ENCODE results near the gene OGFR. TPM values are rescaled to one million over a fixed set of nuclear protein-coding genes. Genes with fewer than 3 reads are reported as not detected.

OGFR gene
- total RNA-seq, 1 experiment from 2014 or later: 84.7 TPM

GRCh38 chr20:62780696-62781095, 23.9 kb upstream of the OGFR start:
- Histone ChIP-seq H3K4me3 (ENCODE audit: low read depth, low read length) (no peak overlapping the region), H3K27me3 (replicated peaks; ENCODE audit: control insufficient read depth, insufficient read depth, low read length) (no peaks in the 10 kb centered on the region), H3K36me3 (ENCODE audit: control insufficient read depth, insufficient read depth, low read length) (no peaks in the 10 kb centered on the region), H3K9me3 (0 out of 2 replicates have a peak, but pooled peaks cover 4% of the 10 kb centered on the region), H3K4me1 (no peaks in the 10 kb centered on the region)
- DNase-seq: no peak
- Mint-ChIP-seq H3K4me1 (ENCODE audit: low read depth, unreplicated experiment) (peaks cover 7% of the 10 kb centered on the region), H3K27me3 (ENCODE audit: insufficient read depth, unreplicated experiment) (no peaks in the 10 kb centered on the region), H3K27ac (ENCODE audit: unreplicated experiment) (no peak overlapping the region), H3K4me3 (ENCODE audit: unreplicated experiment) (no peak overlapping the region), H3K36me3 (ENCODE audit: insufficient read depth, unreplicated experiment) (no peaks in the 10 kb centered on the region), H3K9me3 (ENCODE audit: unreplicated experiment) (peaks cover 11% of the 10 kb centered on the region)
- ChIA-PET CTCF (interaction anchor here (0.9 kb wide), 1 partner anchor 13 kb away, joined by 3 read pairs; no protein-coding TSS in a partner anchor), POLR2A (no interaction called here)
- intact Hi-C loops (cut with micrococcal nuclease; ENCODE audit: unreplicated experiment): no loop called here
- TF ChIP-seq CTCF (IDR thresholded peaks at IDR 0.05; ENCODE audit: insufficient read depth in 1 of 2, low read depth in 1 of 2, low read length in 1 of 2, severe bottlenecking in 1 of 2, unreplicated experiment in 1 of 2): no peak
- no TSS peak for BruUV-seq (replicated peaks)

DNA sequence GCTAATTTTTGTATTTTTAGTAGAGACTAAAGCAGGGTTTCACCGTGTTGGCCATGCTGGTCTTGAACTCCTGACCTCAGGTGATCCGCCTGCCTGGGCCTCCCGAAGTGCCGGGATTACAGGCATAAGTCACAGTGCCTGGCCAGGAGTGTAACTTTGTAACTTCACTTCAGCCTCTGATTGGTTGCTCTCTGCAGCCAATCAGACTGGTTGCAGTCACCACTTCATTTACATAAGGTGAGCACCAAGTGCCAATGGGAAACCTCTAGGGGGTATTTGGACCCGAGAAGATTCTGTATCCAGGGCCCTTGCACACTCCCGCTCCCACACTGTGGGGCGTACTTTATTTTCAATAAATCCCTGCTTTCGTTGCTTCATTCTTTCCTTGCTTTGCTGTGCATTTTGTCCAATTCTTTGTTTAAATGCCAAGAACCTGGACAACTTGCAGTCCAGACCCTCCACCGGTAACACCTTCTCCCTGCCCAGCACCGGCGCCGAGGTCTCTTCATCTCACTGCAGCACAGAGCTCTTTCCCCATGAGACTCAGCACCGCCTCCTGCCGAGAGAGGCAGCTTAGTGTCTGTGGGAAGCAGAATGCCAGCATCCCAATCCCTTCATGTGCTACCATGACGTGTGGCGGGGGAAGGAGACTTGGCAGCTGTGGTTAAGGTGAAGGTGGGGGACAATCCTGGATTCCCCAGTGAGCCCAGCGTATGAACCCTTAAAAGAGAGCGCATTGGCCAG, 22.3 kb upstream of the OGFR start:
- no peaks in the 10 kb centered on the region for H3K27me3 Mint-ChIP-seq (ENCODE audit: insufficient read depth, unreplicated experiment)
- no peaks in the 10 kb centered on the region for H3K4me1 ChIP-seq
- no peak for TF ChIP-seq CTCF (IDR thresholded peaks at IDR 0.05; ENCODE audit: insufficient read depth in 1 of 2, low read depth in 1 of 2, low read length in 1 of 2, severe bottlenecking in 1 of 2, unreplicated experiment in 1 of 2)
- H3K4me3 Mint-ChIP-seq (ENCODE audit: unreplicated experiment): no peak overlapping the region
- POLR2A ChIA-PET: interaction anchor here (1.4 kb wide), 1 partner anchor 12 kb away, joined by 6 read pairs; no protein-coding TSS in a partner anchor
- H3K36me3 ChIP-seq (ENCODE audit: control insufficient read depth, insufficient read depth, low read length): no peaks in the 10 kb centered on the region
- peaks cover 2% of the 10 kb centered on the region for H3K9me3 Mint-ChIP-seq (ENCODE audit: unreplicated experiment)
- H3K4me3 ChIP-seq (ENCODE audit: low read depth, low read length): no peak overlapping the region
- 0 out of 2 replicates have a peak, but pooled peaks cover 2% of the 10 kb centered on the region for H3K9me3 ChIP-seq
- H3K27ac Mint-ChIP-seq (ENCODE audit: unreplicated experiment): no peak overlapping the region
- CTCF ChIA-PET: interaction anchor here (1.0 to 1.1 kb wide), 2 partner anchors 9 to 12 kb away, joined by 6 to 12 read pairs; no protein-coding TSS in a partner anchor
- BruUV-seq (replicated peaks): no TSS peak
- H3K4me1 Mint-ChIP-seq (ENCODE audit: low read depth, unreplicated experiment): no peaks in the 10 kb centered on the region
- intact Hi-C loops (cut with micrococcal nuclease; ENCODE audit: unreplicated experiment): no loop called here
- H3K27me3 ChIP-seq (replicated peaks; ENCODE audit: control insufficient read depth, insufficient read depth, low read length): no peaks in the 10 kb centered on the region
- no peaks in the 10 kb centered on the region for H3K36me3 Mint-ChIP-seq (ENCODE audit: insufficient read depth, unreplicated experiment)
- no peak for DNase-seq

- Mint-ChIP-seq H3K27ac (ENCODE audit: unreplicated experiment) (no peak overlapping the region), H3K36me3 (ENCODE audit: insufficient read depth, unreplicated experiment) (no peaks in the 10 kb centered on the region), H3K9me3 (ENCODE audit: unreplicated experiment) (no peaks in the 10 kb centered on the region), H3K4me1 (ENCODE audit: low read depth, unreplicated experiment) (no peaks in the 10 kb centered on the region), H3K4me3 (ENCODE audit: unreplicated experiment) (no peak overlapping the region), H3K27me3 (ENCODE audit: insufficient read depth, unreplicated experiment) (no peaks in the 10 kb centered on the region)
- BruUV-seq (replicated peaks): no TSS peak
- no peak for TF ChIP-seq CTCF (IDR thresholded peaks at IDR 0.05; ENCODE audit: insufficient read depth in 1 of 2, low read depth in 1 of 2, low read length in 1 of 2, severe bottlenecking in 1 of 2, unreplicated experiment in 1 of 2)
- ChIA-PET CTCF (interaction anchor here (1.0 to 1.1 kb wide), 2 partner anchors 8 to 11 kb away, joined by 6 to 12 read pairs; no protein-coding TSS in a partner anchor), POLR2A (interaction anchor here (1.4 kb wide), 1 partner anchor 11 kb away, joined by 6 read pairs; no protein-coding TSS in a partner anchor)
- Histone ChIP-seq H3K4me1 (no peaks in the 10 kb centered on the region), H3K4me3 (ENCODE audit: low read depth, low read length) (no peak overlapping the region), H3K27me3 (replicated peaks; ENCODE audit: control insufficient read depth, insufficient read depth, low read length) (no peaks in the 10 kb centered on the region), H3K9me3 (no peaks in the 10 kb centered on the region), H3K36me3 (ENCODE audit: control insufficient read depth, insufficient read depth, low read length) (no peaks in the 10 kb centered on the region)
- intact Hi-C loops (cut with micrococcal nuclease; ENCODE audit: unreplicated experiment): no loop called here
- no peak for DNase-seq
Measured at GRCh38 chr20:62782893-62783278, 21.7 kb upstream of the OGFR start.

All from Caco-2 (cell line).